ENCODE measurements around the gene RPS16.

DNA sequence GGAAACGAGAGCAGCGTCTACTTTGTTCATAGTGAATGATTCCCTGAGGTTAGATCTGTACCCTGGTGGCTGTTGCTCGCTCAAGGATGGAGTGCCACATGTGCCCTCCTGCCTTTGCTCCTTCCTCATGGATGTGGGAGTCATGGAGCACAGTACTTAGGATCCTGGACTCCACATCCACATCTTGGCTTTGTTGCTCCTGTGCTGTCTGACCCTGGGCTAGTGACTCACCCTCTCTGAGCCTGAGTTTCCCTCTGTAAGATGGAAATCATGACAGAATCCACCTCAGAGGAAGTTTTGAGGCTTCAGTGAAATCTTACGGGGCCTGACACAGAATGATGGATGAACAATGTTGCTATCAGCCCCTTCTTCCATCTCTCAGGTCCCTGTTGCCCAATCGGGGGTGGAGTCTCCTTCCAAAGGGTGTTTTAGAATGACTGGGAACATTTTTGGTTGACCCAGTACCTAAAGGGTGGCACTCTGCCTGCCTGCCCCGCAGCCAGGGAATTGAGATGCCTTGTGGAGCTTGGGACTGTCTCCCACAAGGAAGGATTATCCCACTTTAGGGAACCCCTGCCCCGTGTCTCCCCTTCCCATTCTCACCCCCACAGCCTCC, 35.1 kb upstream of the RPS16 start:
- no peak for TF ChIP-seq EZH2 (IDR thresholded peaks at IDR 0.05; ENCODE audit: borderline replicate concordance, low read length)
- TF ChIP-seq, protein P1, sequence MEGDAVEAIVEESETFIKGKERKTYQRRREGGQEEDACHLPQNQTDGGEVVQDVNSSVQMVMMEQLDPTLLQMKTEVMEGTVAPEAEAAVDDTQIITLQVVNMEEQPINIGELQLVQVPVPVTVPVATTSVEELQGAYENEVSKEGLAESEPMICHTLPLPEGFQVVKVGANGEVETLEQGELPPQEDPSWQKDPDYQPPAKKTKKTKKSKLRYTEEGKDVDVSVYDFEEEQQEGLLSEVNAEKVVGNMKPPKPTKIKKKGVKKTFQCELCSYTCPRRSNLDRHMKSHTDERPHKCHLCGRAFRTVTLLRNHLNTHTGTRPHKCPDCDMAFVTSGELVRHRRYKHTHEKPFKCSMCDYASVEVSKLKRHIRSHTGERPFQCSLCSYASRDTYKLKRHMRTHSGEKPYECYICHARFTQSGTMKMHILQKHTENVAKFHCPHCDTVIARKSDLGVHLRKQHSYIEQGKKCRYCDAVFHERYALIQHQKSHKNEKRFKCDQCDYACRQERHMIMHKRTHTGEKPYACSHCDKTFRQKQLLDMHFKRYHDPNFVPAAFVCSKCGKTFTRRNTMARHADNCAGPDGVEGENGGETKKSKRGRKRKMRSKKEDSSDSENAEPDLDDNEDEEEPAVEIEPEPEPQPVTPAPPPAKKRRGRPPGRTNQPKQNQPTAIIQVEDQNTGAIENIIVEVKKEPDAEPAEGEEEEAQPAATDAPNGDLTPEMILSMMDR (conservative IDR thresholded peaks at IDR 0.05 in 1 of 2, IDR thresholded peaks at IDR 0.05 in 1 of 2; ENCODE audit: extremely low read depth in 1 of 2, insufficient read depth in 1 of 2, low read depth in 1 of 2, low read length in 2 of 2): no peak

All from mammary epithelial cell (primary cell).